ENCODE measurements around the gene KIAA0930.

GRCh38 chr22:45212306-45212709 lies 28.4 kb downstream of the KIAA0930 start:
- TF ChIP-seq CTCF (IDR thresholded peaks at IDR 0.05): peak in 1 of 5 experiments; percentile 36
- TF ChIP-seq POLR2A (IDR thresholded peaks at IDR 0.05): no peak
- peak in 1 of 2 donors; percentile 72 for TF ChIP-seq EP300 (IDR thresholded peaks at IDR 0.05)
